B cell (primary cell): Measurements from ENCODE around the gene ISG15. TPM values are rescaled to one million over a fixed set of nuclear protein-coding genes. Genes with fewer than 3 reads are reported as not detected.
"Not testable (repeated sequence)": the region's sequence is repeated elsewhere in the genome, so short reads cannot be mapped to it uniquely, and the experiment has no call there.

Source experiments
- ATAC-seq: fragments of 200-7000 bp; cut with Tn5 transposase; one replicate; pipeline ENCODE4 v1.10.0; 2021; ENCODE audit warnings: low read depth, mild to moderate bottlenecking, moderate number of reproducible peaks, moderate library complexity
- CTCF ChIA-PET: fragments of 350-600 bp; sonication (Branson Sonifier 250); formaldehyde crosslinking; loops from one replicate; lab custom pipeline; 2021; ENCODE audit warnings: antibody characterized with exemption, inconsistent platforms; lab: Charles Lee
- POLR2A ChIA-PET: fragments of 350-600 bp; sonication (Branson Sonifier 250); formaldehyde crosslinking; loops from one replicate; lab custom pipeline; 2021; ENCODE audit warnings: antibody characterized with exemption; lab: Charles Lee
- DNase-seq: peaks from one replicate; pipeline ENCODE4 v3.0.0; 2013
- H2AFZ ChIP-seq: 2 replicates; pipeline ENCODE4 v1.6.1; 2012; ENCODE audit warnings: mild to moderate bottlenecking, low read depth, low read length; ENCODE audit not compliant: insufficient read depth, poor library complexity, severe bottlenecking
- H3K27ac ChIP-seq, 2 donors: 1 replicate in 1 of 2; 2 replicates in 1 of 2; pipeline ENCODE4 v1.5.1; 2012 to 2013; ENCODE audit warnings: low read length in 2 of 2, mild to moderate bottlenecking in 2 of 2, moderate library complexity in 1 of 2
- H3K27me3 ChIP-seq, 4 experiments: fragments of 200-600 bp in 1 of 4; sonication (generic) in 1 of 4; replicated peaks in 1 of 4; 1 replicate in 2 of 4; 2 replicates in 2 of 4; pipeline versions ENCODE4 v1.6.1 to v1.7.0; 2013 to 2016; ENCODE audit warnings: low read length in 3 of 4, mild to moderate bottlenecking in 2 of 4, mixed read lengths in 1 of 4, moderate library complexity in 1 of 4; ENCODE audit not compliant: insufficient read depth in 4 of 4, control insufficient read depth in 3 of 4; ENCODE audit errors: control extremely low read depth in 1 of 4
- H3K36me3 ChIP-seq, 2 experiments: replicated peaks in 1 of 2; 1 replicate in 1 of 2; 2 replicates in 1 of 2; pipeline versions ENCODE4 v1.6.1 to v1.7.1; 2013; ENCODE audit warnings: low read length in 1 of 2; ENCODE audit not compliant: insufficient read depth in 2 of 2, control insufficient read depth in 1 of 2; ENCODE audit errors: control extremely low read depth in 1 of 2, extremely low read depth in 1 of 2
- H3K4me1 ChIP-seq, 2 donors: fragments of 200-600 bp in 1 of 2; sonication (generic) in 1 of 2; 1 replicate in 1 of 2; 2 replicates in 1 of 2; pipeline versions ENCODE4 v1.5.1 to v1.6.1; 2013 to 2017; ENCODE audit warnings: low read length in 2 of 2; ENCODE audit not compliant: control insufficient read depth in 2 of 2, insufficient read depth in 2 of 2
- H3K4me2 ChIP-seq: replicated peaks from 2 replicates; pipeline ENCODE3; 2012; ENCODE audit warnings: mild to moderate bottlenecking, low read depth, low read length; ENCODE audit not compliant: poor library complexity, severe bottlenecking
- H3K4me3 ChIP-seq, 5 experiments: fragments of 200-600 bp in 1 of 5; sonication (generic) in 1 of 5; 1 replicate in 3 of 5; 2 replicates in 2 of 5; pipeline versions ENCODE4 v1.5.1 to v1.7.0; 2011 to 2016; ENCODE audit warnings: low read length in 4 of 5, mild to moderate bottlenecking in 4 of 5, low read depth in 2 of 5, control low read depth in 1 of 5, moderate library complexity in 1 of 5; ENCODE audit not compliant: insufficient read depth in 1 of 5; ENCODE audit errors: control extremely low read depth in 1 of 5, extremely low read depth in 1 of 5
- H3K79me2 ChIP-seq: fragments of 200-600 bp; sonication (generic); one replicate; pipeline ENCODE4 v1.6.0; 2016; ENCODE audit warnings: low read length; ENCODE audit not compliant: control insufficient read depth, insufficient read depth
- H3K9ac ChIP-seq: fragments of 200-600 bp; sonication (generic); 2 replicates; pipeline ENCODE4 v1.6.1; 2017; ENCODE audit warnings: mild to moderate bottlenecking, low read length, moderate library complexity
- H3K9me3 ChIP-seq, 3 donors: one replicate each; pipeline versions ENCODE4 v1.6.1 to v1.7.1; 2013; ENCODE audit warnings: low read length in 2 of 3; ENCODE audit not compliant: control insufficient read depth in 2 of 3, insufficient read depth in 1 of 3; ENCODE audit errors: control extremely low read depth in 1 of 3
- H4K20me1 ChIP-seq: 2 replicates; pipeline ENCODE4 v1.6.0; 2012; ENCODE audit warnings: mild to moderate bottlenecking, low read length; ENCODE audit not compliant: insufficient read depth, control insufficient read depth, poor library complexity, severe bottlenecking
- H3K27ac Mint-ChIP-seq: one replicate; pipeline ENCODE4 v1.8.0; 2021; ENCODE audit warnings: mixed read lengths
- H3K27me3 Mint-ChIP-seq: one replicate; pipeline ENCODE4 v1.8.0; 2021; ENCODE audit warnings: mixed read lengths
- H3K4me1 Mint-ChIP-seq: one replicate; pipeline ENCODE4 v1.8.0; 2021; ENCODE audit warnings: mixed read lengths
- H3K4me3 Mint-ChIP-seq: one replicate; pipeline ENCODE4 v1.8.0; 2021; ENCODE audit warnings: mixed read lengths
- H3K9me3 Mint-ChIP-seq: one replicate; pipeline ENCODE4 v1.8.0; 2022; ENCODE audit warnings: mixed read lengths; ENCODE audit not compliant: insufficient read depth
- CTCF ChIP-seq: fragments of 200-600 bp; IDR thresholded peaks from one replicate; pipeline ENCODE4 v1.8.0; 2022; ENCODE audit warnings: antibody characterized with exemption, mild to moderate bottlenecking
- EZH2 ChIP-seq: IDR thresholded peaks from 2 replicates; pipeline ENCODE4 v1.6.1; 2012; ENCODE audit warnings: borderline replicate concordance, low read depth, mild to moderate bottlenecking, moderate library complexity, low read length; ENCODE audit not compliant: insufficient read depth, poor library complexity, severe bottlenecking
- WGBS: methylation state at CpG from one replicate; pipeline ENCODE4 v1.1.5; 2013; ENCODE audit warnings: missing lambda C conversion rate; ENCODE audit not compliant: insufficient coverage; 5-methylcytosine and 5-hydroxymethylcytosine counted together
- intact Hi-C: fragments of 100-400 bp; cut with micrococcal nuclease; formaldehyde crosslinking; loops from one replicate; pipeline ENCODE4 v1.10.0; 2022
- polyA plus RNA-seq: library from polyadenylated mRNA; depleted of rRNA; stranded (reverse); fragments of >200 nt; gene quantifications from 2 replicates; pipeline ENCODE4 v1.2.3, GENCODE V29; 2012
- total RNA-seq, 2 donors: library from RNA; stranded (reverse); fragments of 120-200 nt in 1 of 2; gene quantifications; 1 replicate in 1 of 2; 2 replicates in 1 of 2; pipeline versions ENCODE4 v1.2.3 to v1.2.4, GENCODE V29; 2013 to 2022

Gene ISG15
- total and polyA plus RNA-seq, 2 donors (not counting 1 experiment from before 2014, with no cell fraction given), result 28.3 to 91.4 TPM

- Mint-ChIP-seq H3K27me3 (peaks cover 39% of the 10 kb centered on the region), H3K4me1 (peaks cover 4% of the 10 kb centered on the region), H3K9me3 (no peaks in the 10 kb centered on the region), H3K27ac (no peak overlapping the region), H3K4me3 (no peak overlapping the region)
- ATAC-seq (no peak), DNase-seq (no peak)
- ChIA-PET POLR2A (no interaction called here), CTCF (interaction anchor here (2.4 kb wide), 1 partner anchor 9 kb away, joined by 9 read pairs; no protein-coding TSS in a partner anchor)
- Histone ChIP-seq H3K9ac (no peak overlapping the region), H3K79me2 (no peaks in the 10 kb centered on the region), H3K36me3 (no peaks in the 10 kb centered on the region), H3K27ac (no peak overlapping the region), H3K27me3 (peaks cover 0 to 47% (median 14%) of the 10 kb centered on the region in 4 experiments), H3K9me3 (peaks cover 0 to 26% (median 3%) of the 10 kb centered on the region in 3 donors), H3K4me1 (peaks cover 7 to 12% of the 10 kb centered on the region in 2 donors), H3K4me2 (no peak overlapping the region), H2AFZ (no peak overlapping the region), H3K4me3 (no peak overlapping the region), H4K20me1 (no peaks in the 10 kb centered on the region)
- 64% methylated on average over 9 of the region's 15 CpGs for WGBS
- TF ChIP-seq EZH2 (no peak), CTCF (no peak)
- intact Hi-C loops, result no loop called here
Observed at GRCh38 chr1:993379-993995, 19.8 kb upstream of the ISG15 start.

GRCh38 chr1:994546-994945 lies 18.8 kb upstream of the ISG15 start:
- H3K4me1 Mint-ChIP-seq, H3K27ac ChIP-seq, ATAC-seq, H3K9me3 Mint-ChIP-seq, H3K4me2 ChIP-seq, H3K79me2 ChIP-seq, DNase-seq, intact Hi-C loops, H4K20me1 ChIP-seq, H3K27ac Mint-ChIP-seq, H3K4me3 Mint-ChIP-seq, H2AFZ ChIP-seq, H3K4me3 ChIP-seq, POLR2A ChIA-PET, H3K36me3 ChIP-seq, H3K9ac ChIP-seq: not testable (repeated sequence)
- peaks cover 0 to 52% (median 15%) of the 10 kb centered on the region in 4 experiments for H3K27me3 ChIP-seq
- H3K4me1 ChIP-seq, result peaks cover 14 to 18% of the 10 kb centered on the region in 2 donors
- CTCF ChIA-PET, result interaction anchor here (2.4 kb wide), 1 partner anchor 10 kb away, joined by 9 read pairs; no protein-coding TSS in a partner anchor
- 81% methylated on average over 4 of the region's 6 CpGs for WGBS
- H3K27me3 Mint-ChIP-seq, result peaks cover 35% of the 10 kb centered on the region
- H3K9me3 ChIP-seq, result peaks cover 0 to 28% (median 3%) of the 10 kb centered on the region in 3 donors
